H1 (cell line): ENCODE measurements around the gene PITRM1. TPM values are rescaled to one million over a fixed set of nuclear protein-coding genes. Genes with fewer than 3 reads are reported as not detected.

Experiments used
- CTCF ChIA-PET: fragments of 300-600 bp; sonication (Branson Sonifier 250); formaldehyde crosslinking; loops from one replicate; lab custom pipeline; 2021; ENCODE audit not compliant: partially characterized antibody; lab: Charles Lee
- POLR2A ChIA-PET: fragments of 300-600 bp; sonication (Branson Sonifier 250); formaldehyde crosslinking; loops from one replicate; lab custom pipeline; 2021; ENCODE audit warnings: inconsistent platforms; ENCODE audit not compliant: partially characterized antibody; lab: Charles Lee
- DNase-seq, 2 experiments: peaks; one replicate each; pipeline versions ENCODE4 v3.0.0 to v3.0.0-alpha.2; 2010 to 2022; ENCODE audit warnings: low spot score in 2 of 2, low read depth in 1 of 2, mixed read lengths in 1 of 2
- FAIRE-seq: peaks from 2 replicates; lab custom pipeline; 2011; peaks lifted over from hg19 to GRCh38; lab: Jason Lieb, UNC
- H2AFZ ChIP-seq: 2 replicates; pipeline ENCODE4 v1.8.1; 2012; ENCODE audit warnings: low read length, inconsistent platforms
- H2AK5ac ChIP-seq: 2 replicates; pipeline ENCODE4 v1.6.1; 2013; ENCODE audit warnings: low read depth, low read length
- H2BK120ac ChIP-seq: replicated peaks from 2 replicates; pipeline ENCODE3; 2013; ENCODE audit warnings: low read depth, low read length, inconsistent platforms
- H2BK12ac ChIP-seq: 2 replicates; pipeline ENCODE4 v1.6.1; 2013; ENCODE audit warnings: low read depth, low read length
- H2BK15ac ChIP-seq: 2 replicates; pipeline ENCODE4 v1.6.1; 2013; ENCODE audit warnings: low read length
- H2BK20ac ChIP-seq: 2 replicates; pipeline ENCODE4 v1.6.1; 2013; ENCODE audit warnings: low read length
- H2BK5ac ChIP-seq: 2 replicates; pipeline ENCODE4 v1.6.1; 2013; ENCODE audit warnings: low read depth, low read length
- H3K14ac ChIP-seq: 2 replicates; pipeline ENCODE4 v1.6.1; 2013; ENCODE audit warnings: inconsistent platforms; ENCODE audit not compliant: insufficient read length
- H3K18ac ChIP-seq: 2 replicates; pipeline ENCODE4 v1.6.1; 2013; ENCODE audit warnings: low read length; ENCODE audit errors: extremely low read depth
- H3K23ac ChIP-seq: 2 replicates; pipeline ENCODE4 v1.6.1; 2013; ENCODE audit warnings: inconsistent platforms; ENCODE audit not compliant: insufficient read length
- H3K23me2 ChIP-seq: 2 replicates; pipeline ENCODE4 v1.6.1; 2013; ENCODE audit warnings: low read depth, low read length
- H3K27ac ChIP-seq: 2 replicates; pipeline ENCODE4 v1.6.1; 2011; ENCODE audit warnings: low read depth, low read length, inconsistent platforms
- H3K27me3 ChIP-seq, 4 experiments: replicated peaks in 1 of 4; 1 replicate in 1 of 4; 2 replicates in 3 of 4; pipeline versions ENCODE4 v1.6.1 to v1.8.1; 2011 to 2013; ENCODE audit warnings: low read length in 3 of 4, mild to moderate bottlenecking in 3 of 4, inconsistent platforms in 2 of 4, mixed read lengths in 2 of 4, moderate library complexity in 1 of 4; ENCODE audit not compliant: control insufficient read depth in 3 of 4, insufficient read depth in 3 of 4; ENCODE audit errors: extremely low read depth in 1 of 4
- H3K36me3 ChIP-seq, 4 experiments: 2 replicates each; pipeline versions ENCODE4 v1.6.1 to v1.8.1; 2011 to 2013; ENCODE audit warnings: mild to moderate bottlenecking in 4 of 4, low read length in 3 of 4, moderate library complexity in 2 of 4, control low read depth in 1 of 4, inconsistent platforms in 1 of 4; ENCODE audit not compliant: insufficient read depth in 4 of 4, control insufficient read depth in 2 of 4
- H3K4ac ChIP-seq: replicated peaks from 2 replicates; pipeline ENCODE3; 2013; ENCODE audit warnings: low read length, low read depth, mixed read lengths, inconsistent platforms; ENCODE audit not compliant: insufficient read length
- H3K4me1 ChIP-seq, 4 experiments: replicated peaks in 1 of 4; 1 replicate in 1 of 4; 2 replicates in 3 of 4; pipeline versions ENCODE4 v1.6.1 to v1.8.1; 2011 to 2013; ENCODE audit warnings: low read length in 3 of 4, inconsistent platforms in 2 of 4, mixed read lengths in 1 of 4; ENCODE audit not compliant: insufficient read depth in 4 of 4, control insufficient read depth in 3 of 4
- H3K4me2 ChIP-seq, 2 experiments: 2 replicates each; pipeline versions ENCODE4 v1.6.1 to v1.8.1; 2011 to 2013; ENCODE audit warnings: low read depth in 2 of 2, low read length in 2 of 2, control low read depth in 1 of 2, inconsistent platforms in 1 of 2, mild to moderate bottlenecking in 1 of 2; ENCODE audit not compliant: insufficient read depth in 1 of 2
- H3K4me3 ChIP-seq, 4 experiments: fragments of 200-600, 300-600 bp in 1 of 4; sonication (generic), shearing (Covaris generic), sonication (Bioruptor Twin) in 1 of 4; 2 replicates each; pipeline versions ENCODE4 v1.5.1 to v1.8.1; 2011 to 2016; ENCODE audit warnings: low read length in 4 of 4, low read depth in 3 of 4, control low read depth in 2 of 4, inconsistent platforms in 2 of 4, mild to moderate bottlenecking in 2 of 4, mixed read lengths in 1 of 4, moderate library complexity in 1 of 4; ENCODE audit not compliant: insufficient read depth in 2 of 4; ENCODE audit errors: extremely low read depth in 1 of 4
- H3K56ac ChIP-seq: replicated peaks from 2 replicates; pipeline ENCODE3; 2013; ENCODE audit warnings: low read depth, mild to moderate bottlenecking, mixed read lengths, low read length, inconsistent platforms; ENCODE audit not compliant: insufficient read length
- H3K79me1 ChIP-seq: 2 replicates; pipeline ENCODE4 v1.6.1; 2013; ENCODE audit warnings: low read depth, low read length, control low read depth
- H3K79me2 ChIP-seq, 2 experiments: 2 replicates each; pipeline versions ENCODE4 v1.6.1 to v1.8.1; 2012 to 2013; ENCODE audit warnings: low read length in 2 of 2, mild to moderate bottlenecking in 2 of 2, inconsistent platforms in 1 of 2; ENCODE audit not compliant: insufficient read depth in 2 of 2, control insufficient read depth in 1 of 2
- H3K9ac ChIP-seq, 4 experiments: replicated peaks in 1 of 4; 1 replicate in 1 of 4; 2 replicates in 3 of 4; pipeline versions ENCODE4 v1.6.1 to v1.8.1; 2011 to 2013; ENCODE audit warnings: low read depth in 3 of 4, low read length in 3 of 4, control low read depth in 2 of 4, mild to moderate bottlenecking in 2 of 4, moderate library complexity in 2 of 4, inconsistent platforms in 1 of 4; ENCODE audit errors: extremely low read depth in 1 of 4
- H3K9me3 ChIP-seq, 2 experiments: 2 replicates each; pipeline versions ENCODE4 v1.6.1 to v1.8.1; 2012 to 2013; ENCODE audit warnings: mild to moderate bottlenecking in 2 of 2, moderate library complexity in 2 of 2, control low read depth in 1 of 2, inconsistent platforms in 1 of 2, low read depth in 1 of 2, low read length in 1 of 2, mixed read lengths in 1 of 2; ENCODE audit not compliant: insufficient read depth in 2 of 2
- H4K20me1 ChIP-seq, 2 experiments: replicated peaks in 1 of 2; 2 replicates each; pipeline versions ENCODE3 to v1.8.1; 2011 to 2013; ENCODE audit warnings: inconsistent platforms in 2 of 2, low read length in 2 of 2, mild to moderate bottlenecking in 1 of 2; ENCODE audit not compliant: insufficient read depth in 2 of 2, control insufficient read depth in 1 of 2
- H4K5ac ChIP-seq: 2 replicates; pipeline ENCODE4 v1.6.1; 2013; ENCODE audit warnings: low read length, low read depth, mixed read lengths, inconsistent platforms; ENCODE audit not compliant: insufficient read length
- H4K8ac ChIP-seq: 2 replicates; pipeline ENCODE4 v1.8.0; 2013; ENCODE audit warnings: mild to moderate bottlenecking, moderate library complexity, low read length, inconsistent platforms; ENCODE audit not compliant: insufficient read depth; ENCODE audit errors: extremely low read depth
- H4K91ac ChIP-seq: replicated peaks from 2 replicates; pipeline ENCODE3; 2013; ENCODE audit warnings: low read length, mixed read lengths, inconsistent platforms; ENCODE audit not compliant: insufficient read length
- KDM1A ChIP-seq: fragments of 200-600, 300-600 bp; sonication (generic); IDR thresholded peaks from 2 replicates; pipeline ENCODE4 v1.7.1; 2016; ENCODE audit warnings: mild to moderate bottlenecking, low read length, borderline replicate concordance
- MAFK ChIP-seq: IDR thresholded peaks from 2 replicates; pipeline ENCODE4 v1.6.1; 2012; ENCODE audit warnings: low read depth, mild to moderate bottlenecking, improper control_type of control experiment, low read length
- WGBS, 2 experiments: shearing (Covaris generic) in 1 of 2; methylation state at CpG; one replicate each; pipeline versions ENCODE4 v1.1.6 to v1.1.7; 2013 to 2015; ENCODE audit warnings: low lambda C conversion rate in 2 of 2, mixed read lengths in 2 of 2, inconsistent platforms in 1 of 2, low coverage in 1 of 2, missing lambda C conversion rate in 1 of 2; ENCODE audit not compliant: insufficient replicate concordance in 2 of 2, insufficient coverage in 1 of 2, insufficient read length in 1 of 2; ENCODE audit errors: extremely low coverage in 1 of 2, missing lambda C conversion rate in 1 of 2; 5-methylcytosine and 5-hydroxymethylcytosine counted together
- polyA plus RNA-seq, 7 experiments: library from polyadenylated mRNA; depleted of rRNA in 3 of 7; stranded (reverse) in 5 of 7; unstranded in 2 of 7; fragments of >200 nt in 5 of 7; fragments of 200-250 nt in 2 of 7; gene quantifications; 1 replicate in 5 of 7; 2 replicates in 1 of 7; 4 replicates in 1 of 7; pipeline versions ENCODE4 v1.2.1 to v1.2.3, GENCODE V29; 2011 to 2013; ENCODE audit warnings: missing spikeins in 2 of 7, mixed read lengths in 2 of 7
- total RNA-seq: library from RNA; stranded (reverse); fragmentation: NEBNext Ultra II Directional; extraction: Animal tissue kit (Norgen Biotek cat#: 25700); gene quantifications from 2 replicates; pipeline ENCODE4 v1.2.1, GENCODE V29; 2021

Gene PITRM1
- total and polyA plus RNA-seq, 2 of the 8 experiments (the other 6 are each of a cell fraction or from before 2014, with no cell fraction given) = 18.6 to 31.5 TPM

GRCh38 chr10:3190817-3191216 lies 18.2 kb upstream of the PITRM1 start:
- no peak for FAIRE-seq
- Histone ChIP-seq H2AFZ (no peak overlapping the region), H2BK120ac (no peak overlapping the region), H4K5ac (no peak overlapping the region), H3K36me3 (no peaks in the 10 kb centered on the region), H3K9ac (no peak overlapping the region), H3K23me2 (no peaks in the 10 kb centered on the region), H3K9me3 (no peaks in the 10 kb centered on the region), H3K14ac (no peak overlapping the region), H3K79me1 (no peaks in the 10 kb centered on the region), H4K20me1 (no peaks in the 10 kb centered on the region), H2BK5ac (no peak overlapping the region), H2BK15ac (no peak overlapping the region), H3K23ac (no peak overlapping the region), H3K56ac (no peak overlapping the region), H3K27me3 (no peaks in the 10 kb centered on the region), H3K4me3 (no peak overlapping the region), H3K4ac (no peak overlapping the region), H3K4me1 (no peaks in the 10 kb centered on the region), H3K18ac (no peak overlapping the region), H2AK5ac (no peak overlapping the region), H3K4me2 (no peak overlapping the region), H4K91ac (no peak overlapping the region), H2BK12ac (no peak overlapping the region), H2BK20ac (no peak overlapping the region), H3K79me2 (no peaks in the 10 kb centered on the region), H3K27ac (no peak overlapping the region), H4K8ac (no peak overlapping the region)
- 95% methylated on average over 3 of the region's 3 CpGs; no CpG with 5 or more reads in 1 of the 2 experiments for WGBS, 2 experiments
- POLR2A ChIA-PET = no interaction called here
- CTCF ChIA-PET = interaction anchor here (0.6 to 1.0 kb wide), 2 partner anchors 32 to 880 kb away, joined by 4 read pairs; no protein-coding TSS in a partner anchor
- TF ChIP-seq KDM1A (peak; percentile 56; the same call in 1 of the 2 replicates), MAFK (no peak)
- no peak for DNase-seq
